NB4 (cell line): ENCODE data around the gene LILRA6.
"Not testable (repeated sequence)": the region's sequence is repeated elsewhere in the genome, so short reads cannot be mapped to it uniquely, and the experiment has no call there.

Experiments used
- DNase-seq: peaks from one replicate; pipeline ENCODE4 v3.0.0; 2010; ENCODE audit warnings: low read depth
- H3K4me3 ChIP-seq: one replicate; pipeline ENCODE4 v1.5.1; 2011; ENCODE audit warnings: mild to moderate bottlenecking, low read depth, low read length, moderate library complexity
- CTCF ChIP-seq: IDR thresholded peaks from one replicate; pipeline ENCODE4 v1.5.1; 2012; ENCODE audit warnings: low read depth, low read length
- MYC ChIP-seq: IDR thresholded peaks from 2 replicates; pipeline ENCODE4 v1.6.1; 2011; ENCODE audit warnings: low read depth, low read length
- POLR2A ChIP-seq: IDR thresholded peaks from 2 replicates; pipeline ENCODE4 v1.6.1; 2011; ENCODE audit warnings: mild to moderate bottlenecking; ENCODE audit not compliant: insufficient read length; ENCODE audit errors: extremely low read depth
- TF ChIP-seq, protein P1 (sequence below): IDR thresholded peaks from 2 replicates; pipeline ENCODE4 v1.6.1; 2011; ENCODE audit warnings: low read depth, low read length

Gene LILRA6

GRCh38 chr19:54218960-54219661 is 23.5 kb downstream of the LILRA6 start:
- DNase-seq = no peak
- H3K4me3 ChIP-seq = no peak overlapping the region
- TF ChIP-seq MYC (no peak), CTCF (no peak), POLR2A (no peak)
- TF ChIP-seq, protein P1, sequence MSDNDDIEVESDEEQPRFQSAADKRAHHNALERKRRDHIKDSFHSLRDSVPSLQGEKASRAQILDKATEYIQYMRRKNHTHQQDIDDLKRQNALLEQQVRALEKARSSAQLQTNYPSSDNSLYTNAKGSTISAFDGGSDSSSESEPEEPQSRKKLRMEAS = no peak

DNA sequence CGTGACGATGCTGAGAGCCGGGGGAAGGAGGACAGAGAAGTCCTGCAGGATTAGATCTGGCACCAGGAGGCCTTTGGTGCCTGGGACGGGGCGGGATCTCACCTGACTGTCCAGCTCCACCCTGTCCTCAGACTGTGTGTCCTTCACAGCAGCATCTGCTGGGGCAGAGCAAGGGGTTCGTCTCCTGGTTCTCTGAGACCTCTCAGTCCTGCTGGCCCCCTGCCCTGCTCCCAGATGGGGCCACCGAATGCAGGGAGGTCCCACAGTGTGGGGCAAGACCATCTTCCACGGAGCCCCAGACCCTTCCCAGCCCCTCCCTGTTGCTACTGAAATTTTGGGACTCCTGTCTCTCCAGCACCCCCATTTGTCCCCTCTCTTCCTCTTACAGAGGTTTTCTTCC is 24.3 kb downstream of the LILRA6 start:
- DNase-seq = no peak
- TF ChIP-seq CTCF (no peak), POLR2A (no peak), MYC (no peak)
- TF ChIP-seq, protein P1 = no peak
- no peak overlapping the region for H3K4me3 ChIP-seq

DNA sequence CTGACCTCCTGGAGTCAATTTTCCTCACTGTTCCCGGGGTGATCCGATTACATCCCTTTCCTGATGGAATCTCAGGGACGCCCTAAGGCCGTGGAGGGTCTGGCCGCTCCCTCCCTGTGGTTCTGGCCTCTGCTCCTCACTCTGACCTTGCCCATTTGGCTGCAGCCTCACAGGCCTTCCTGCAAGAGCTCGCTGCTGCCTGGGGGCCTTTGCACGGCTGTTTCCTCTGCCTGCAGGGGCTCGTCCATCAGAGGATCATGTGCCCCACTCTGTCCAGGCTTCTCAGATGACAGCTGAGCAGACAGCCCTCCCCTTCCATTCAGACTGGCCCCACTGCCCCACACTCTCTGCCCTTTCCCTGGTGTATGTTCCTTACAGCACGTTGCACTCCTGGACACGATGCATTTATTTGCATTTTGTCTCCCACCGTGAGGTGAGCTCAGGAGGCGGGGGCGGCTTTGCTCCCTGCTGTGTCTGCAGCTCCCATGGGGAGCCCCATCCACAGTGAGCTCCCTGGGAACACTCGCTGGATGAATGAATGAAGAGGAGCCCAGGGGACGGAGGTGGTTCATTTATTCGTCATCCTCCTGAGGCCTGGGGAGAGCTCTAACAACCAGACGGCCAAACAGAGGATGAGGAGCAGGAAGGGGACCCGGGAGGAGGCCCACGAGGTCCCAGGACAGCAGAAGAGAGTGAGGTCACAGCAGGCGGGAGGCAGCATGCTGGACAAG is 24.9 kb downstream of the LILRA6 start:
- not testable (repeated sequence) for DNase-seq, H3K4me3 ChIP-seq

DNA sequence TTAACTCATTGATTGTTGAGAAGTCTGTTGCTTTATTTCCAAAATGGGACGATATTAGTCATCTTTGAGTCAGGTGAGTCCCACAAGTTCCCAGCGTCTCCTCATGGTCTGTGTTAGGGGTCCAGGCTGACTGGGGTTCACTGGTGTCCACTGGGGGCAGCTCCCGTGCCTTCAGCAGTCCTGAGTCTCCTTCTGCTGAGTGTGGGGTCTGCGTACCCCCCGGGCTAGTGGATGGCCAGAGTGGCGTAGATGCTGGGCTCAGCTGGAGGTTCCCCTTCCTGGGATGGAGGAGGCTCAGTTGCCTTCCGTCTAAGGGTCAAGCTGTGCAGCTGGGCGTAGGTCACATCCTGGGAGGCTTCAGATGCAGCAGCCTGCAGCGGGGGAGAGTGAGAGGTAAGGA is 25.7 kb downstream of the LILRA6 start:
- TF ChIP-seq POLR2A (no peak), MYC (no peak), CTCF (no peak)
- TF ChIP-seq, protein P1 = no peak
- DNase-seq = no peak
- H3K4me3 ChIP-seq = no peak overlapping the region

GRCh38 chr19:54214734-54215133 is 27.9 kb downstream of the LILRA6 start:
- not testable (repeated sequence) for DNase-seq, H3K4me3 ChIP-seq

- H3K4me3 ChIP-seq, DNase-seq: not testable (repeated sequence)
Observed at GRCh38 chr19:54214217-54214616, 28.4 kb downstream of the LILRA6 start.

- TF ChIP-seq POLR2A (no peak), CTCF (no peak), MYC (no peak)
- TF ChIP-seq, protein P1 = no peak
- no peak for DNase-seq
- H3K4me3 ChIP-seq = no peak overlapping the region
Observed at GRCh38 chr19:54211235-54211634, 31.4 kb downstream of the LILRA6 start.
